Right kidney (tissue), 1 donor: ENCODE results near the gene FBF1.
"Not testable (repeated sequence)": the region's sequence is repeated elsewhere in the genome, so short reads cannot be mapped to it uniquely, and the experiment has no call there.

ENCODE experiments used
- DNase-seq: peaks from one replicate; pipeline ENCODE4 v3.0.0-alpha.2; 2016

Gene FBF1

GRCh38 chr17:75896415-75897159, 44.3 kb downstream of the FBF1 start, which contains the start of gene TRIM65:
Gene TRIM65 (minus strand): TSS chr17:75896951. CDS start chr17:75896937, 14 bp downstream.
- peak; percentile 89 for DNase-seq

- peak; percentile 41 for DNase-seq
These were observed 45.3 kb downstream of the FBF1 start for GRCh38 chr17:75895370-75896155.

GRCh38 chr17:75894049-75894733, 46.7 kb downstream of the FBF1 start:
- no peak for DNase-seq

- DNase-seq = no peak
These were observed 47.4 kb downstream of the FBF1 start for GRCh38 chr17:75893305-75894048.

GRCh38 chr17:75892556-75893224, 48.2 kb downstream of the FBF1 start:
- DNase-seq = no peak

GRCh38 chr17:75891605-75892555, 49.0 kb downstream of the FBF1 start:
- no peak for DNase-seq

- no peak for DNase-seq
These were observed 49.7 kb downstream of the FBF1 start for GRCh38 chr17:75891022-75891604.

GRCh38 chr17:75889454-75889853, 51.4 kb downstream of the FBF1 start:
- DNase-seq = no peak

- no peak for DNase-seq
These were observed 52.4 kb downstream of the FBF1 start for GRCh38 chr17:75888484-75888883.

GRCh38 chr17:75885860-75886259, 55.0 kb downstream of the FBF1 start:
- DNase-seq = not testable (repeated sequence)

- no peak for DNase-seq
These were observed 55.4 kb downstream of the FBF1 start for GRCh38 chr17:75885431-75885830.

- DNase-seq = no peak
These were observed 59.0 kb downstream of the FBF1 start for GRCh38 chr17:75881678-75882454.

GRCh38 chr17:75880266-75880665, 60.6 kb downstream of the FBF1 start:
- no peak for DNase-seq

GRCh38 chr17:75878174-75878998, 62.5 kb downstream of the FBF1 start, which contains the start of gene TRIM47:
Gene TRIM47 (minus strand): TSS chr17:75878581. CDS start chr17:75878548, 33 bp downstream.
- peak; percentile 65 for DNase-seq

- DNase-seq = peak; percentile 82
These were observed 63.1 kb downstream of the FBF1 start for GRCh38 chr17:75877752-75878173.

GRCh38 chr17:75876938-75877751, 63.7 kb downstream of the FBF1 start:
- peak; percentile 63 for DNase-seq
